ENCODE results near the gene PHACTR4.
"Not testable (repeated sequence)": the region's sequence is repeated elsewhere in the genome, so short reads cannot be mapped to it uniquely, and the experiment has no call there.

DNA sequence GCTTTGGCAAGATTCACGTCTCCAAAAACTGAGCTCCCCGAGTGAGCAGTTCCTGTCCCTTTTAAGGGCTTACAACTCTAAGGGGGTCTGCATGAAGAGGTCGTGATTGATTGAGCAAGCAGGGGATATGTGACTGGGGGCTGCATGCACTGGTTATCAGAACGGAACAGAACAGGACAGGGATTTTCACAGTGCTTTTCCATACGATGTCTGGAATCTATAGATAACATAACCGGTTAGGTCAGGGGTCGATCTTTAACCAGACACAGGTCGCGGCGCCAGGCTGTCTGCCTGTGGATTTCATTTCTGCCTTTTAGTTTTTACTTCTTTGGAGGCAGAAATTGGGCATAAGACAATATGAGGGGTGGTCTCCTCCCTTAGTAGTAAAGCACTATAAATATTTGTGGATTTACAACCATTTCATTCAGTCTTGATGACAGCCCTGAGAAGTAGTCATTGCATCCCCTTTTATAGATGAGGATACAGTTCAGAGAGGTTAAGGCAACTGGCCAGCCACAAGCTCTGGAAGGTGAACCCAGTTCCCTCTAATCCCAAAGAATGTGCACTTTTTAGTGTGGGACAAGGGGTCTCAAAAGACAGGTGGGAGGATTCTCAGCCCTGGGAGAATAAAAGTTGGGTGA is 155.6 kb downstream of the PHACTR4 start:
- TF ChIP-seq, protein P1, sequence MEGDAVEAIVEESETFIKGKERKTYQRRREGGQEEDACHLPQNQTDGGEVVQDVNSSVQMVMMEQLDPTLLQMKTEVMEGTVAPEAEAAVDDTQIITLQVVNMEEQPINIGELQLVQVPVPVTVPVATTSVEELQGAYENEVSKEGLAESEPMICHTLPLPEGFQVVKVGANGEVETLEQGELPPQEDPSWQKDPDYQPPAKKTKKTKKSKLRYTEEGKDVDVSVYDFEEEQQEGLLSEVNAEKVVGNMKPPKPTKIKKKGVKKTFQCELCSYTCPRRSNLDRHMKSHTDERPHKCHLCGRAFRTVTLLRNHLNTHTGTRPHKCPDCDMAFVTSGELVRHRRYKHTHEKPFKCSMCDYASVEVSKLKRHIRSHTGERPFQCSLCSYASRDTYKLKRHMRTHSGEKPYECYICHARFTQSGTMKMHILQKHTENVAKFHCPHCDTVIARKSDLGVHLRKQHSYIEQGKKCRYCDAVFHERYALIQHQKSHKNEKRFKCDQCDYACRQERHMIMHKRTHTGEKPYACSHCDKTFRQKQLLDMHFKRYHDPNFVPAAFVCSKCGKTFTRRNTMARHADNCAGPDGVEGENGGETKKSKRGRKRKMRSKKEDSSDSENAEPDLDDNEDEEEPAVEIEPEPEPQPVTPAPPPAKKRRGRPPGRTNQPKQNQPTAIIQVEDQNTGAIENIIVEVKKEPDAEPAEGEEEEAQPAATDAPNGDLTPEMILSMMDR (IDR thresholded peaks at IDR 0.05), result not testable (repeated sequence)
- not testable (repeated sequence) for TF ChIP-seq POLR2A (IDR thresholded peaks at IDR 0.05)
